TTC549 (cell line): Measurements from ENCODE around the gene RABIF.
A peak's percentile ranks its signal among the peaks of the same experiment; 100 is the strongest.
"Not testable (repeated sequence)": the region's sequence is repeated elsewhere in the genome, so short reads cannot be mapped to it uniquely, and the experiment has no call there.

ENCODE experiments used
- FAIRE-seq: peaks from 2 replicates; lab custom pipeline; 2012; peaks lifted over from hg19 to GRCh38; lab: Jason Lieb, UNC

Gene RABIF

GRCh38 chr1:202888531-202889360 lies at the start of gene RABIF:
RABIF (minus strand) TSS chr1:202889149; CDS start chr1:202889098, 51 bp downstream.
- peak; percentile 89 for FAIRE-seq

GRCh38 chr1:202938287-202938925 lies 49.5 kb upstream of the RABIF start:
- no peak for FAIRE-seq

GRCh38 chr1:202936409-202936808 lies 47.5 kb upstream of the RABIF start:
- FAIRE-seq, result not testable (repeated sequence)

DNA sequence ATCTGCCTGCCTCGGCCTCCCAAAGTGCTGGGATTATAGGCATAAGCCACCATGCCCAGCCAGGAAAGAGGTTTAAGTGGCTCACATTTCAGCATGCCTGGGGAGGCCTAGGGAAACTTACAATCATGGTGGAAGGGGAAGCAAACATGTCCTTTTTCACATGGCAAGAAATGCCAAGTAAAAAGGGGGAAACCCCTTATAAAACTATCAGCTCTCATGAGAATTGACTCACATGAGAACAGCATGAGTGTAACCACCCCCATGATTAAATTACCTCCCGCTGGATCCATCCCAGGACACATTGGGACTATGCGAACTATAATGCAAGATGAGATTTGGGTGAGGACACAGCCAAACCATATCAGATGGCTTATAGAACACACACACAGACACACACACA lies 46.9 kb upstream of the RABIF start:
- no peak for FAIRE-seq

DNA sequence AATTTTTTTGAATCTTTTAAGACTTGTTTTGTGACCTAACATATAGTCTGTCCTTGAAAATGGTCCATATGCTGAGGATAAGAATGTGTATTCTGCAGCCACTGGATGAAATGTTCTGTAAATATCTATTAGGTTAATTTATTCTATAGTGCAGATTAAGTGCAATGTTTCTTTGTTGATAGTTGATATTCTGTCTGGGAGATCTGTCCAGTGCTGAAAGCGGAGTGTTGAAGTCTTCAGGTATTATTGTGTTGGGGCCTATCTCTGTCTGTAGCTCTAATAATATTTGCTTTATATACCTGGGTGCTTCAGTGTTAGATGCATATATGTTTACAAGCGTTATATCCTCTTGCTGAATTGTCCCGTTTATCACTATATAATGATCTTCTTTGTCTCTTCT lies 45.8 kb upstream of the RABIF start:
- peak; percentile 9 for FAIRE-seq

GRCh38 chr1:202932476-202932875 lies 43.5 kb upstream of the RABIF start:
- no peak for FAIRE-seq

- FAIRE-seq, result peak; percentile 95
Observed at GRCh38 chr1:202926581-202927491, 37.9 kb upstream of the RABIF start, which contains the start of gene KLHL12. KLHL12 (minus strand) TSS chr1:202927234; CDS start chr1:202925162, 2,072 bp downstream.

- no peak for FAIRE-seq
Observed at GRCh38 chr1:202923533-202923932, 34.6 kb upstream of the RABIF start.

- no peak for FAIRE-seq
Observed at GRCh38 chr1:202919615-202920014, 30.7 kb upstream of the RABIF start.

DNA sequence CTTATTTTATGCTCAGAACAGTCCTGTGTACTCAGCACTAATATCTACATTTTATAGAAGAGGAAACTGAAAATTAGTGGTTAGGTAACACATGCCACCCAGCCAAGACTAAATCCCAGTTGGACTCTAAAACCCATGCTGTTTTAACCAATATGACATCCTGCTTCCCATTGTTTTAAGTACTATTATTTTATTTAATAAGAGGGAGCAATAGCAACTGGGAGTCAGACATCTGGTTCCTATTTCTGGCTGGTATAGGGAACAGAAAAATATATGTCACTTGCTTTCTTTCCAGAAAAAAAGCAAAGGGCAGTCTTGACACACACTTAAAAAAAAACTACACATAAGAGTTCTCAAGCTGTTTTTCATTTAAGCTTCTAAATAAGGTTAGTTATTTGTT lies 26.2 kb upstream of the RABIF start:
- no peak for FAIRE-seq

DNA sequence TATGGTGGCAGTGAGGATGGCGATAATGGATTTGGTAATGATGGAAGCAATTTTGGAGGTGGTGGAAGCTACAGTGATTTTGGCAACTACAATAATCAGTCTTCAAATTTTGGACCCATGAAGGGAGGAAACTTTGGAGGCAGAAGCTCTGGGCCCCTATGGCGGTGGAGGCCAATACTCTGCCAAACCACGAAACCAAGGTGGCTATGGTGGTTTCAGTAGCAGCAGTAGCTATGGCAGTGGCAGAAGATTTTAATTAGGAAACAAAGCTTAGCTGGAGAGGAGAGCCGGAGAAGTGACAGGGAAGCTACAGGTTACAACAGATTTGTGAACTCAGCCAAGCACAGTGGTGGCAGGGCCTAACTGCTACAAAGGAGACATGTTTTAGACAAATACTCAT lies 23.5 kb upstream of the RABIF start:
- not testable (repeated sequence) for FAIRE-seq

DNA sequence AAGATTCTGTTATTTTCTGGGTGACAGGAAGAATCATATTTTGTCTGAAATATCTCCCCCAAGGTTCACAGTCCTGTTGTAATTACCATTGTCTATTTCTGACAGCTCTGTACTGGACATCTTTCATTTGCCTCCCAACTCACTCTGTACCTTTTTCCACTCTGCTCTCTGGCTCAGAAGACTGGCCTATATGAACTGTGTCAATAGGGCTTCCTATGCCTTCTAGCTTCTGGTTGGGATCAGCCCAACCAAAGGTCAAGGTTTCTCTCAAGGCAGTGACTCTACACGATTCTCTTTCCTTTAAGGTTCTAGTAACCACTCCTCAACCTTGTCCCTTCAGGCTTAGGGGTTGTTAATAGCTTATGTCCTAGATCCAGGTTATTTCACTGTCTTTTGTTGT lies 20.5 kb upstream of the RABIF start:
- no peak for FAIRE-seq

- no peak for FAIRE-seq
Observed at GRCh38 chr1:202908998-202909397, 20.0 kb upstream of the RABIF start.

DNA sequence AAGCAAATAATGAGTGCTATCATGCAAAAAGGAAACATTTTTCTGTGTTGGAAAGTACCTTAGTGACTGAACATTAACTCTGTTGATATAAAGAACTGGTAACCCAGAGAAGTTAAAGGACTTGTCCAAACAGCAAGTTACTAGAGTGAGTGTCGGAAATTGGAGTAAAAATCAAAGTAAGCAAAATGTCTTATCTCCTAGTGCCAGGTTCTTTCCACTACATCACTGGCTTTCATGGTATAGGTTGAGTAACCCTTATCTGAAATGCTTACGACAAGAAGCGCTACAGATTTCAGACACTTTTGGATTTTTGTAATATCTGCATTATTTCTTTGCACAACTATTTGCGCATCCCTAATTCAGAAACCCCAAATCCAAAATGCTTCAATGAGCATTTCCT lies 16.4 kb upstream of the RABIF start:
- FAIRE-seq, result no peak

DNA sequence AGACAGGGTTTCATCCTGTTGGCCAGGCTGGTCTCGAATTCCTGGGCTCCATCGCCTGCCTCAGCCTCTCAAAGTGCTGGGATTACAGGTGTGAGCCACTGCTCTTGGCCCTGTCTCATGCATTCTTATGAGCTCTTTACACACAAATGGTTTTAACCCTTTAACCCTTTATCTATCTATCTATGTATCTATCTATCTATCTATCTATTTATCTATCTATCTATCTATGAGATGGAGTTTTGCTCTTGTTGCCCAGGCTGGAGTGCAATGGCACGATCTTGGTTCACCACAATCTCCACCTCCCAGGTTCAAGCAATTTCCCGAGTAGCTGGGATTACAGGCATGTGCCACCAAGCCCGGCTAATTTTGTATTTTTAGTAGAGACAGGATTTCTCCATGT lies 14.9 kb upstream of the RABIF start:
- FAIRE-seq, result not testable (repeated sequence)

GRCh38 chr1:202901555-202901954 lies 12.6 kb upstream of the RABIF start:
- no peak for FAIRE-seq

GRCh38 chr1:202892501-202892900 lies 3.6 kb upstream of the RABIF start:
- no peak for FAIRE-seq

- FAIRE-seq, result no peak
Observed at GRCh38 chr1:202890392-202890791, 1.4 kb upstream of the RABIF start.

- FAIRE-seq, result no peak
Observed at GRCh38 chr1:202888221-202888530, 773 bp downstream of the RABIF start.

DNA sequence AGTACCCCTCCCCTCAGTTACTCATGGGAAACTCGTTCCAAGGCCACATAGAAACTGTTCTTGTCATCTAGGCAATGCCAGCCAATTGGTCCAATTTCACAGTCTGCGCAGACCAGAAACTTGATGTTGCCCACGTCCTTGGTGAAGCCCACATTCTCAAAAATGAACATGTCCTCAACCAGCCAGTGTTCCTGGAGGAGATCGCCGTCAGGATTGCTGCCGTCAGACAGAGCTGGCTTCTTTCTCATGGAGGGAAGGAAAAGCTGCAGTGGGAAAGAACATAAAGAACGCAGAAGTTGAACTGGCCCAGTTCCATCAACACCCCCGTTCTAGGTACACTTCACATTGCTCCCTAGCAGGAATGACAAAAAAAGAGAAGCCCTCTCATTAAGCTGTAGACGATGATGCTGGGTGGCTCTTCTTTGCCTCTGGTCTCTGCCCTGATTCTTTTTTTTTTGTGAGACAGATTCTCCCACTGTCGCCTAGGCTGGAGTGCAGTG lies 7.9 kb downstream of the RABIF start:
- no peak for FAIRE-seq

- no peak for FAIRE-seq
Observed at GRCh38 chr1:202880062-202880461, 8.9 kb downstream of the RABIF start.

GRCh38 chr1:202879128-202879527 lies 9.8 kb downstream of the RABIF start:
- FAIRE-seq, result no peak

GRCh38 chr1:202873026-202873425 lies 15.9 kb downstream of the RABIF start:
- no peak for FAIRE-seq
